K562 (cell line): ENCODE measurements around the gene ACSL5. TPM values are rescaled to one million over a fixed set of nuclear protein-coding genes. Genes with fewer than 3 reads are reported as not detected.

Source experiments
- ATAC-seq: fragments of 200-7000 bp; cut with Tn5 transposase; 3 replicates; pipeline ENCODE4 v1.9.1; 2020; ENCODE audit warnings: moderate library complexity
- BruUV-seq: library from RNA; stranded (reverse); fragments of 400-500 nt; replicated peaks from 2 replicates; lab custom pipeline; 2021; lab: Mats Ljungman, UMichigan
- CTCF ChIA-PET: fragments of 300-600 bp; formaldehyde crosslinking; extraction: SDS; loops from one replicate; lab custom pipeline; 2021; ENCODE audit warnings: low intra/inter-chr PET ratio; lab: Yijun Ruan, JAX
- POLR2A ChIA-PET: fragments of 300-600, 350-650 bp; sonication (Branson Sonifier 250); formaldehyde crosslinking; extraction: SDS; loops from one replicate; lab custom pipeline; 2021; ENCODE audit warnings: antibody characterized with exemption, inconsistent platforms; lab: Yijun Ruan, JAX
- DNase-seq, 4 experiments: peaks; one replicate each; pipeline versions ENCODE4 v3.0.0 to v3.0.0-alpha.2; 2011 to 2018; ENCODE audit warnings: low spot score in 3 of 4, mixed read lengths in 3 of 4; ENCODE audit errors: extremely low read depth in 1 of 4
- FAIRE-seq: peaks from 2 replicates; lab custom pipeline; 2011; peaks lifted over from hg19 to GRCh38; lab: Jason Lieb, UNC
- H2AFZ ChIP-seq: 2 replicates; pipeline ENCODE4 v1.6.0; 2011; ENCODE audit warnings: low read depth, low read length, control low read depth, inconsistent platforms
- H3K27ac ChIP-seq: fragments of 200-600 bp; 3 replicates; pipeline ENCODE4 v1.8.0; 2011; ENCODE audit warnings: low read depth, mild to moderate bottlenecking, control low read depth, inconsistent platforms, low read length, moderate library complexity, mixed read lengths; ENCODE audit errors: extremely low read depth
- H3K27me3 ChIP-seq, 2 experiments: fragments of 300-600 bp in 1 of 2; 2 replicates in 1 of 2; 3 replicates in 1 of 2; pipeline versions ENCODE4 v1.6.0 to v1.8.0; 2011; ENCODE audit warnings: inconsistent platforms in 2 of 2, low read length in 2 of 2, mild to moderate bottlenecking in 1 of 2, mixed read lengths in 1 of 2, moderate library complexity in 1 of 2; ENCODE audit not compliant: control insufficient read depth in 2 of 2, insufficient read depth in 2 of 2
- H3K36me3 ChIP-seq: fragments of 300-600 bp; 3 replicates; pipeline ENCODE4 v1.8.0; 2011; ENCODE audit warnings: mild to moderate bottlenecking, low read length, inconsistent platforms; ENCODE audit not compliant: control insufficient read depth, insufficient read depth
- H3K4me1 ChIP-seq, 2 experiments: fragments of 200-600 bp in 1 of 2; replicated peaks in 1 of 2; 2 replicates in 1 of 2; 3 replicates in 1 of 2; pipeline versions ENCODE4 v1.5.1 to v1.8.0; 2011; ENCODE audit warnings: inconsistent platforms in 2 of 2, low read length in 2 of 2, mild to moderate bottlenecking in 1 of 2, mixed read lengths in 1 of 2, moderate library complexity in 1 of 2; ENCODE audit not compliant: control insufficient read depth in 2 of 2, insufficient read depth in 2 of 2
- H3K4me2 ChIP-seq: 2 replicates; pipeline ENCODE4 v1.6.1; 2011; ENCODE audit warnings: low read length, control low read depth, inconsistent platforms, mixed read lengths; ENCODE audit not compliant: insufficient read depth
- H3K4me3 ChIP-seq: fragments of 200-600 bp; sonication (generic), shearing (Covaris generic); 2 replicates; pipeline ENCODE4 v1.5.1; 2016; ENCODE audit warnings: control low read depth, inconsistent platforms
- H3K79me2 ChIP-seq: fragments of 200-600 bp; 3 replicates; pipeline ENCODE4 v1.8.0; 2011; ENCODE audit warnings: low read length, inconsistent platforms; ENCODE audit not compliant: control insufficient read depth, insufficient read depth
- H3K9ac ChIP-seq, 2 experiments: 2 replicates each; pipeline versions ENCODE4 v1.6.0 to v1.6.1; 2011; ENCODE audit warnings: low read depth in 2 of 2, low read length in 2 of 2, control low read depth in 1 of 2, inconsistent platforms in 1 of 2, mild to moderate bottlenecking in 1 of 2, mixed read lengths in 1 of 2; ENCODE audit not compliant: insufficient read depth in 1 of 2
- H3K9me1 ChIP-seq: one replicate; pipeline ENCODE4 v1.6.0; 2011; ENCODE audit warnings: inconsistent platforms, mild to moderate bottlenecking, low read length, moderate library complexity; ENCODE audit not compliant: control insufficient read depth, insufficient read depth
- H3K9me3 ChIP-seq: replicated peaks from 2 replicates; pipeline ENCODE4 v1.5.1; 2011; ENCODE audit warnings: low read depth, low read length, inconsistent platforms; ENCODE audit not compliant: control insufficient read depth, insufficient read depth
- H4K20me1 ChIP-seq: replicated peaks from 2 replicates; pipeline ENCODE4 v1.6.1; 2011; ENCODE audit warnings: low read length, inconsistent platforms, mixed read lengths; ENCODE audit not compliant: control insufficient read depth, insufficient read depth
- ILK ChIP-seq: fragments of 450-650 bp; IDR thresholded peaks from 2 replicates; pipeline ENCODE4 v1.6.1; 2016; ENCODE audit warnings: missing genetic modification characterization, low read depth, mild to moderate bottlenecking, missing compliant biosample characterization, moderate library complexity, borderline replicate concordance
- SRSF3 ChIP-seq: fragments of 200-400 bp; formaldehyde crosslinking; IDR thresholded peaks from 2 replicates; pipeline ENCODE4 v1.6.1; 2016; ENCODE audit warnings: mild to moderate bottlenecking, low read length, moderate library complexity; ENCODE audit not compliant: insufficient read depth
- TRIM24 ChIP-seq, 2 experiments: fragments of 450-650 bp; IDR thresholded peaks; 2 replicates each; pipeline ENCODE4 v1.6.1; 2016
- ZNF830 ChIP-seq: fragments of 250-450 bp; sonication (Bioruptor Pico); IDR thresholded peaks from 2 replicates; pipeline ENCODE4 v1.5.0; 2021; ENCODE audit warnings: mild to moderate bottlenecking
- WGBS: fragments of 100-300 bp; shearing (Covaris generic); methylation state at CpG from one replicate; pipeline ENCODE4 v1.1.6; 2016; ENCODE audit warnings: low coverage, mixed read lengths; ENCODE audit not compliant: insufficient coverage; ENCODE audit errors: missing lambda C conversion rate; 5-methylcytosine and 5-hydroxymethylcytosine counted together
- in situ Hi-C: fragments of 300-500 bp; cut with MboI; formaldehyde crosslinking; loops from 4 replicates; pipeline ENCODE4 v1.15.0; 2018; ENCODE audit warnings: inconsistent platforms, mixed read lengths
- intact Hi-C: fragments of 100-400 bp; cut with micrococcal nuclease; formaldehyde crosslinking; loops from 2 replicates; pipeline ENCODE4 v1.14.2; 2022
- polyA plus RNA-seq, 8 experiments: library from polyadenylated mRNA; depleted of rRNA in 4 of 8; stranded (reverse) in 5 of 8; unstranded in 3 of 8; fragments of >200 nt; fragmentation: Nextera tagmentation in 2 of 8; fragmentation: Illumina TruSeq in 1 of 8; extraction: Ambion mirVana in 2 of 8; extraction: Trizol in 1 of 8; gene quantifications; 2 replicates each; pipeline versions ENCODE4 v1.2.1 to v1.2.3, GENCODE V29; 2011 to 2014; ENCODE audit warnings: inconsistent platforms in 1 of 8, missing spikeins in 1 of 8
- total RNA-seq, 7 experiments: library from RNA; depleted of rRNA in 6 of 7; stranded (reverse); fragments of >200 nt in 6 of 7; fragmentation: Illumina TruSeq in 2 of 7; extraction: Trizol in 2 of 7; gene quantifications; 2 replicates each; pipeline versions ENCODE4 v1.2.1 to v1.2.3, GENCODE V29; 2011 to 2021; ENCODE audit warnings: low replicate concordance in 1 of 7
- TF ChIP-seq, protein P1 (sequence below), 3 experiments: fragments of 200-800 bp in 1 of 3; sonication (Bioruptor generic) in 1 of 3; sonication (generic) in 1 of 3; formaldehyde crosslinking in 1 of 3; IDR thresholded peaks; 2 replicates each; pipeline versions ENCODE4 v1.6.1 to v1.8.0; 2016 to 2022; ENCODE audit warnings: mild to moderate bottlenecking in 2 of 3, missing compliant biosample characterization in 2 of 3, missing genetic modification characterization in 2 of 3, missing genetic modification reagents in 1 of 3
- TF ChIP-seq, protein P2 (sequence below): fragments of 450-650 bp; formaldehyde crosslinking; IDR thresholded peaks from 2 replicates; pipeline ENCODE4 v1.4.0; 2020; ENCODE audit warnings: mild to moderate bottlenecking

The ACSL5 gene
- total and polyA plus RNA-seq, 9 of the 15 experiments (the other 6 are each of a cell fraction or from before 2014, with no cell fraction given) = 0.19 to 1.4 (median 0.55) TPM

DNA sequence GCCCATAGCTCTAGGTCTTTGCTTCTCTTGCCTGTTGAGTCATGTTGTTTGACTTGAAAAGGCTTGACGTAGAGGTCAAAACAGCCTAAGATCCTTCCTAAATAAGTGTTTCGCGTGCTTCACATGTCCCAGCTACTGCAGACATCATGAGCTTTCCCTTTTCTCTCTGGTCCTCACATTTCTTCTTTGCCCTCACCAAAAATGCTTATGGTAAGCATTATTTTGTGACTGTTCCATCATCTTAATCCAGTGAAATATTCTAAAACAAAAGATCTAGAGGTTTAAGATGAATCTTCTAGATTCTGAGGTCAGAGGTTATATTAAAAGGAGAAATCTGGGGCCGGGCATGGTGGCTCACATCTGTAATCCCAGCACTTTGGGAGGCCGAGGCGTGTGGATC, 8.5 kb upstream of the ACSL5 start:
- ChIA-PET POLR2A (no interaction called here), CTCF (no interaction called here)
- WGBS = 9% methylated on average over 4 of the region's 6 CpGs
- in situ Hi-C loops = no loop called here
- Histone ChIP-seq H3K4me2 (no peak overlapping the region), H3K9me3 (no peaks in the 10 kb centered on the region), H3K79me2 (no peaks in the 10 kb centered on the region), H3K27me3 (peaks cover 0 to 11% of the 10 kb centered on the region in 2 experiments; a peak in 3 of 5 replicates), H3K9me1 (no peaks in the 10 kb centered on the region)
- intact Hi-C loops = no loop called here
- no TSS peak for BruUV-seq
- TF ChIP-seq SRSF3 (no peak), ZNF830 (CRISPR knock-in tag) (no peak), TRIM24 (IDR thresholded peaks at IDR 0.05) (no peak), ILK (no peak)
- TF ChIP-seq, protein P1, sequence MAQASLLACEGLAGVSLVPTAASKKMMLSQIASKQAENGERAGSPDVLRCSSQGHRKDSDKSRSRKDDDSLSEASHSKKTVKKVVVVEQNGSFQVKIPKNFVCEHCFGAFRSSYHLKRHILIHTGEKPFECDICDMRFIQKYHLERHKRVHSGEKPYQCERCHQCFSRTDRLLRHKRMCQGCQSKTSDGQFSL (CRISPR knock-in tag; IDR thresholded peaks at IDR 0.05) = no peak
- TF ChIP-seq, protein P1 (tag; IDR thresholded peaks at IDR 0.05) = no peak
- TF ChIP-seq, protein P2, sequence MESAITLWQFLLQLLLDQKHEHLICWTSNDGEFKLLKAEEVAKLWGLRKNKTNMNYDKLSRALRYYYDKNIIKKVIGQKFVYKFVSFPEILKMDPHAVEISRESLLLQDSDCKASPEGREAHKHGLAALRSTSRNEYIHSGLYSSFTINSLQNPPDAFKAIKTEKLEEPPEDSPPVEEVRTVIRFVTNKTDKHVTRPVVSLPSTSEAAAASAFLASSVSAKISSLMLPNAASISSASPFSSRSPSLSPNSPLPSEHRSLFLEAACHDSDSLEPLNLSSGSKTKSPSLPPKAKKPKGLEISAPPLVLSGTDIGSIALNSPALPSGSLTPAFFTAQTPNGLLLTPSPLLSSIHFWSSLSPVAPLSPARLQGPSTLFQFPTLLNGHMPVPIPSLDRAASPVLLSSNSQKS (CRISPR knock-in tag) = no peak
- TF ChIP-seq, all 486 proteins: peak for 0
- no peak overlapping the region for H2AFZ ChIP-seq
- no peak for ATAC-seq
- DNase-seq = no peak
- FAIRE-seq = no peak
- H3K4me3 ChIP-seq = no peak overlapping the region
- H4K20me1 ChIP-seq = no peaks in the 10 kb centered on the region
- no peak overlapping the region for H3K9ac ChIP-seq
- H3K36me3 ChIP-seq = no peaks in the 10 kb centered on the region
- no peak overlapping the region for H3K27ac ChIP-seq
- no peaks in the 10 kb centered on the region; a peak in 2 of 5 replicates for H3K4me1 ChIP-seq
